Measurements from ENCODE around the gene C12orf76. TPM values are rescaled to one million over a fixed set of nuclear protein-coding genes. Genes with fewer than 3 reads are reported as not detected.

Gene C12orf76
- total and polyA plus RNA-seq, 10 of the 15 experiments (the other 5 are each of a cell fraction or from before 2014, with no cell fraction given) = 3.6 to 20.4 (median 10.7) TPM

- TF ChIP-seq CTCF (IDR thresholded peaks at IDR 0.05 in 2 of 3, conservative IDR thresholded peaks at IDR 0.05 in 1 of 3; ENCODE audit: control insufficient read depth in 2 of 3, extremely low read depth in 1 of 3, insufficient read depth in 1 of 3, low read depth in 3 of 3, low read length in 3 of 3) (no peak), ZNF24 (IDR thresholded peaks at IDR 0.05) (no peak), REST (IDR thresholded peaks at IDR 0.05; ENCODE audit: low read depth, low read length) (no peak), NBN (IDR thresholded peaks at IDR 0.05) (peak; percentile 19; the same call in 1 of the 2 replicates), TCF7 (IDR thresholded peaks at IDR 0.05; ENCODE audit: borderline replicate concordance) (no peak), NRF1 (conservative IDR thresholded peaks at IDR 0.05; ENCODE audit: low read depth, low read length) (no peak), IRF5 (IDR thresholded peaks at IDR 0.05; ENCODE audit: borderline replicate concordance) (no peak), MAX (IDR thresholded peaks at IDR 0.05; ENCODE audit: low read depth, low read length) (no peak; the same call in 1 of the 2 replicates)
Measured at GRCh38 chr12:110079477-110080400, 31.4 kb upstream of the C12orf76 start (continued).

Measured in GM12878 (cell line).